CD14-positive monocyte (primary cell): ENCODE results near the gene PMEPA1. TPM values are rescaled to one million over a fixed set of nuclear protein-coding genes. Genes with fewer than 3 reads are reported as not detected.
A peak's percentile ranks its signal among the peaks of the same experiment; 100 is the strongest.

Experiments used
- DNase-seq, 3 donors: peaks; one replicate each; pipeline ENCODE4 v3.0.0-alpha.2; 2011 to 2022
- H2AFZ ChIP-seq: 2 replicates; pipeline ENCODE4 v1.6.0; 2012; ENCODE audit warnings: mild to moderate bottlenecking, low read depth, low read length, inconsistent platforms; ENCODE audit not compliant: insufficient read depth, poor library complexity, severe bottlenecking
- H3K27ac ChIP-seq, 2 donors: 1 replicate in 1 of 2; 2 replicates in 1 of 2; pipeline ENCODE4 v1.5.1; 2012 to 2013; ENCODE audit warnings: low read length in 2 of 2, control low read depth in 1 of 2, inconsistent platforms in 1 of 2, low read depth in 1 of 2, mild to moderate bottlenecking in 1 of 2
- H3K27me3 ChIP-seq, 2 donors: one replicate each; pipeline versions ENCODE4 v1.6.0 to v1.6.1; 2011 to 2013; ENCODE audit warnings: low read length in 2 of 2; ENCODE audit not compliant: control insufficient read depth in 2 of 2, insufficient read depth in 2 of 2
- H3K36me3 ChIP-seq, 2 donors: replicated peaks in 1 of 2; 1 replicate in 1 of 2; 2 replicates in 1 of 2; pipeline versions ENCODE4 v1.5.1 to v1.6.1; 2012 to 2013; ENCODE audit warnings: low read length in 2 of 2, control low read depth in 1 of 2, inconsistent platforms in 1 of 2, mild to moderate bottlenecking in 1 of 2; ENCODE audit not compliant: insufficient read depth in 2 of 2, control insufficient read depth in 1 of 2
- H3K4me1 ChIP-seq, 2 donors: 1 replicate in 1 of 2; 2 replicates in 1 of 2; pipeline versions ENCODE4 v1.5.1 to v1.6.1; 2012 to 2013; ENCODE audit warnings: low read length in 2 of 2, control low read depth in 1 of 2, inconsistent platforms in 1 of 2, mild to moderate bottlenecking in 1 of 2, moderate library complexity in 1 of 2; ENCODE audit not compliant: insufficient read depth in 2 of 2, control insufficient read depth in 1 of 2
- H3K4me2 ChIP-seq: replicated peaks from 2 replicates; pipeline ENCODE3; 2012; ENCODE audit warnings: low read length, moderate library complexity, mild to moderate bottlenecking; ENCODE audit not compliant: poor library complexity, severe bottlenecking; ENCODE audit errors: extremely low read depth
- H3K4me3 ChIP-seq, 3 experiments: fragments of 200-600 bp in 1 of 3; sonication (generic) in 1 of 3; replicated peaks in 1 of 3; 1 replicate in 2 of 3; 2 replicates in 1 of 3; pipeline ENCODE4 v1.5.1; 2011 to 2013; ENCODE audit warnings: low read length in 3 of 3, mild to moderate bottlenecking in 3 of 3, control low read depth in 2 of 3, low read depth in 2 of 3, inconsistent platforms in 1 of 3, moderate library complexity in 1 of 3
- H3K79me2 ChIP-seq: 2 replicates; pipeline ENCODE4 v1.6.0; 2012; ENCODE audit warnings: mild to moderate bottlenecking, control low read depth, inconsistent platforms, low read length, moderate library complexity; ENCODE audit not compliant: insufficient read depth
- H3K9ac ChIP-seq: 2 replicates; pipeline ENCODE4 v1.6.0; 2017; ENCODE audit warnings: low read length, mild to moderate bottlenecking; ENCODE audit not compliant: insufficient read depth, poor library complexity, severe bottlenecking
- H3K9me3 ChIP-seq, 2 donors: replicated peaks in 1 of 2; 1 replicate in 1 of 2; 2 replicates in 1 of 2; pipeline versions ENCODE4 v1.5.1 to v1.6.1; 2012 to 2013; ENCODE audit warnings: low read length in 2 of 2, control low read depth in 1 of 2; ENCODE audit not compliant: control insufficient read depth in 1 of 2, insufficient read depth in 1 of 2
- H4K20me1 ChIP-seq: 2 replicates; pipeline ENCODE4 v1.6.0; 2012; ENCODE audit warnings: mild to moderate bottlenecking, low read length, control low read depth, moderate library complexity; ENCODE audit not compliant: insufficient read depth
- H3K27ac Mint-ChIP-seq, 7 donors: one replicate each; pipeline ENCODE4 v1.8.0; 2020; ENCODE audit warnings: mild to moderate bottlenecking in 7 of 7, mixed read lengths in 7 of 7, moderate library complexity in 6 of 7, inconsistent platforms in 2 of 7
- H3K27me3 Mint-ChIP-seq, 3 donors: one replicate each; pipeline ENCODE4 v1.8.0; 2021 to 2022; ENCODE audit warnings: low read depth in 3 of 3, mild to moderate bottlenecking in 3 of 3, mixed read lengths in 3 of 3, moderate library complexity in 3 of 3, inconsistent platforms in 1 of 3
- H3K36me3 Mint-ChIP-seq, 2 donors: one replicate each; pipeline ENCODE4 v1.8.0; 2020; ENCODE audit warnings: mixed read lengths in 2 of 2, inconsistent platforms in 1 of 2, mild to moderate bottlenecking in 1 of 2
- H3K4me1 Mint-ChIP-seq: one replicate; pipeline ENCODE4 v1.8.0; 2020; ENCODE audit warnings: mild to moderate bottlenecking, mixed read lengths
- H3K4me3 Mint-ChIP-seq, 2 donors: one replicate each; pipeline ENCODE4 v1.8.0; 2020; ENCODE audit warnings: mild to moderate bottlenecking in 2 of 2, mixed read lengths in 2 of 2, moderate library complexity in 1 of 2
- H3K9me3 Mint-ChIP-seq, 7 donors: one replicate each; pipeline ENCODE4 v1.8.0; 2020 to 2022; ENCODE audit warnings: mixed read lengths in 7 of 7, mild to moderate bottlenecking in 6 of 7, moderate library complexity in 6 of 7, inconsistent platforms in 2 of 7
- CTCF ChIP-seq: fragments of 200-600 bp; IDR thresholded peaks from one replicate; pipeline ENCODE4 v1.8.0; 2022; ENCODE audit warnings: antibody characterized with exemption, mild to moderate bottlenecking
- WGBS: methylation state at CpG from one replicate; pipeline ENCODE4 v1.1.5; 2013; ENCODE audit warnings: missing lambda C conversion rate; ENCODE audit not compliant: insufficient coverage; 5-methylcytosine and 5-hydroxymethylcytosine counted together
- intact Hi-C, 2 donors: fragments of 100-400 bp; cut with micrococcal nuclease; formaldehyde crosslinking; loops; one replicate each; pipeline versions ENCODE4 v1.15.0 to v1.15.1; 2023
- polyA plus RNA-seq, 3 donors: library from polyadenylated mRNA; depleted of rRNA in 1 of 3; unstranded in 2 of 3; stranded (reverse) in 1 of 3; fragments of 300-500 nt in 2 of 3; fragments of >200 nt in 1 of 3; fragmentation: Illumina TruSeq in 2 of 3; gene quantifications; 1 replicate in 2 of 3; 2 replicates in 1 of 3; pipeline ENCODE4 v1.2.3, GENCODE V29; 2012 to 2021

PMEPA1 gene
- polyA plus RNA-seq, 3 donors: 0.12 to 0.73 (median 0.59) TPM

- Histone ChIP-seq H3K4me1 (peaks cover 4 to 6% of the 10 kb centered on the region in 2 donors), H3K4me3 (no peak overlapping the region), H3K79me2 (no peaks in the 10 kb centered on the region), H3K4me2 (no peak overlapping the region), H3K9ac (no peak overlapping the region), H3K9me3 (no peaks in the 10 kb centered on the region), H2AFZ (no peak overlapping the region), H3K27me3 (peaks cover 0 to 4% of the 10 kb centered on the region in 2 donors), H4K20me1 (no peaks in the 10 kb centered on the region), H3K36me3 (no peaks in the 10 kb centered on the region), H3K27ac (no peak overlapping the region)
- Mint-ChIP-seq H3K27ac (no peak overlapping the region), H3K4me1 (peaks cover 4% of the 10 kb centered on the region), H3K36me3 (no peaks in the 10 kb centered on the region), H3K9me3 (peaks cover 0 to 4% (median 1%) of the 10 kb centered on the region in 7 donors), H3K4me3 (no peak overlapping the region), H3K27me3 (peaks cover 8 to 25% (median 14%) of the 10 kb centered on the region in 3 donors)
- DNase-seq: no peak
- intact Hi-C loops: no loop called here
- 75% methylated on average over 4 of the region's 5 CpGs for WGBS
- no peak for TF ChIP-seq CTCF
These were observed 108.1 kb downstream of the PMEPA1 start for GRCh38 chr20:57601737-57602136.

GRCh38 chr20:57601211-57601570 is 108.6 kb downstream of the PMEPA1 start:
- no peak overlapping the region for H3K9ac ChIP-seq
- H3K4me3 Mint-ChIP-seq: peak overlapping the region in 1 of 2 donors; percentile 31
- H3K4me1 ChIP-seq: peaks cover 5 to 8% of the 10 kb centered on the region in 2 donors
- peaks cover 4% of the 10 kb centered on the region for H3K4me1 Mint-ChIP-seq
- H3K36me3 Mint-ChIP-seq: no peaks in the 10 kb centered on the region
- no peak overlapping the region for H2AFZ ChIP-seq
- no peak overlapping the region for H3K4me3 ChIP-seq
- no peak for TF ChIP-seq CTCF
- peaks cover 0 to 4% (median 1%) of the 10 kb centered on the region in 7 donors for H3K9me3 Mint-ChIP-seq
- H3K9me3 ChIP-seq: no peaks in the 10 kb centered on the region
- peaks cover 8 to 25% (median 14%) of the 10 kb centered on the region in 3 donors for H3K27me3 Mint-ChIP-seq
- WGBS: no CpG with 5 or more reads among the region's 2 CpGs
- H3K27me3 ChIP-seq: peaks cover 0 to 4% of the 10 kb centered on the region in 2 donors
- no peaks in the 10 kb centered on the region for H4K20me1 ChIP-seq
- no peak overlapping the region for H3K27ac Mint-ChIP-seq
- no peak overlapping the region for H3K27ac ChIP-seq
- no peak for DNase-seq
- H3K4me2 ChIP-seq: no peak overlapping the region
- no peaks in the 10 kb centered on the region for H3K79me2 ChIP-seq
- intact Hi-C loops: no loop called here
- no peaks in the 10 kb centered on the region for H3K36me3 ChIP-seq
